ENCODE results near the gene FAM107B.

DNA sequence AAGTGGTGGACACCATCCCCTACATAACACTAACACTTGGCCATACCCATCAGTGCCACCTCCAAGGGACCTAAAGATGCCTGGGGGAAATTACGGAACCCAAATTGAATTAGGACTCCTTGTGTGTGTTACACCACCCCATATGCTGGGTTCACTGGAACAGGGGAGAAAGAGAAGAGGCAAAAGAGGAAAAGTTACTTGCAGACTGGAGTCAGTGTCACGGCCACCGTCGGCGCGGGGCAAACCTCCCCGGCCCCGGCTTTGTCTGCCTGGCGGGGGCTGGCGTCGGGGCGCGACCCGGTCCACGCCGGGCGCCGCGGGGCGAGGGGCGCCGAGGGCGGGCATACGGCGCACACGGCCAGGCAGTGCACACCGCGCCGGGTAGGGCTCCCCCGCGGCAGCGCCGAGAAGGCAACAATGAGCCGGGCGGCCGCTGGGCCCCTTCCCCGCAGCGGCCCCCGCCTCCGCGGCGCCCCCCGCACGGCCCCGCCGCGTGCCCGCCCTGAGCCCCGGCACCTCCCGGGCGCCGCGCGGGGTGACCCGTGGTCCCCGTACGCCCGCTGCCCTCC is 171.1 kb downstream of the FAM107B start:
- TF ChIP-seq, protein P1, sequence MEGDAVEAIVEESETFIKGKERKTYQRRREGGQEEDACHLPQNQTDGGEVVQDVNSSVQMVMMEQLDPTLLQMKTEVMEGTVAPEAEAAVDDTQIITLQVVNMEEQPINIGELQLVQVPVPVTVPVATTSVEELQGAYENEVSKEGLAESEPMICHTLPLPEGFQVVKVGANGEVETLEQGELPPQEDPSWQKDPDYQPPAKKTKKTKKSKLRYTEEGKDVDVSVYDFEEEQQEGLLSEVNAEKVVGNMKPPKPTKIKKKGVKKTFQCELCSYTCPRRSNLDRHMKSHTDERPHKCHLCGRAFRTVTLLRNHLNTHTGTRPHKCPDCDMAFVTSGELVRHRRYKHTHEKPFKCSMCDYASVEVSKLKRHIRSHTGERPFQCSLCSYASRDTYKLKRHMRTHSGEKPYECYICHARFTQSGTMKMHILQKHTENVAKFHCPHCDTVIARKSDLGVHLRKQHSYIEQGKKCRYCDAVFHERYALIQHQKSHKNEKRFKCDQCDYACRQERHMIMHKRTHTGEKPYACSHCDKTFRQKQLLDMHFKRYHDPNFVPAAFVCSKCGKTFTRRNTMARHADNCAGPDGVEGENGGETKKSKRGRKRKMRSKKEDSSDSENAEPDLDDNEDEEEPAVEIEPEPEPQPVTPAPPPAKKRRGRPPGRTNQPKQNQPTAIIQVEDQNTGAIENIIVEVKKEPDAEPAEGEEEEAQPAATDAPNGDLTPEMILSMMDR (conservative IDR thresholded peaks at IDR 0.05): no peak
- no peak for TF ChIP-seq ZFX (IDR thresholded peaks at IDR 0.05)
